HG03342 (cell line): Measurements from ENCODE around the gene COBL.

ENCODE experiments used
- ATAC-seq: cut with Tn5 transposase; IDR thresholded peaks from one replicate; pipeline ENCODE4 v1.9.1; 2021; ENCODE audit warnings: mild to moderate bottlenecking, moderate library complexity; ENCODE audit not compliant: unreplicated experiment

COBL gene

DNA sequence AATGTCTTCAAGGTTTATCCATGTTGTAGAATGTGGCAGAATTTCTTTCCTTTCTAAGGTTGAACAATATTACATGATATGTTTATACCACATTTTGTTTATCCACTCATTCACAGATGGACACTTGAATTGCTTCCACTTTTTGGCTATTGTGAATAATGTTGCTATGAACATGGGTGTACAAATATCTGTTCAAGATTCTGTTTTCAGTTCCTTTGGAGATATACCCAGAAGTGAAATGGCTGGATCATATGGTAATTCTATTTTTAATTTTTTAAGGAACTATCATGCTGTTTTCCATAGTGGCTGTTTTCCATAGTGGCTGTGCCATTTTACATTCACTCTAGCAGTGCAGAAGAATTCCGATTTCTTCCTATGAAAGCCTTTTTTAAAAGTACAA is 339.2 kb downstream of the COBL start:
- ATAC-seq = no peak

DNA sequence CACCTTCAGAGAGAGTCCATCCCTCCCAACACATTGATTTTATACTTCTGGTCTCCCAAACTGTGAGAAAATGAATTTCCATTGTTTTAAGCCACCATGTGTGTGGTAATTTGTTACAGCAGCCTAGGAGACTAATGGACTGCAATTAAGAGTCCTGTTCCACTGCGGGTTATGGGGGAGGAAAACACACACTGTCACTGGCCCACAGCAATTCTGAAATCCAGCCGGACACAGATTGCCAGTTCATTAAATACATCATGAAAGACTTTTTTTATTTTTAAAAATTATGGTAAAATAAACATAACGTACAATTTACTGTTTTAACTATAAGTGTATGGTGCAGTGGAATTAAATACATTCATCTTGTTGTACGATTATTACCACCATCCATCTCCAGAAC is 340.5 kb downstream of the COBL start:
- no peak for ATAC-seq

- no peak for ATAC-seq
These were observed 342.4 kb downstream of the COBL start for GRCh38 chr7:50974240-50974639.

DNA sequence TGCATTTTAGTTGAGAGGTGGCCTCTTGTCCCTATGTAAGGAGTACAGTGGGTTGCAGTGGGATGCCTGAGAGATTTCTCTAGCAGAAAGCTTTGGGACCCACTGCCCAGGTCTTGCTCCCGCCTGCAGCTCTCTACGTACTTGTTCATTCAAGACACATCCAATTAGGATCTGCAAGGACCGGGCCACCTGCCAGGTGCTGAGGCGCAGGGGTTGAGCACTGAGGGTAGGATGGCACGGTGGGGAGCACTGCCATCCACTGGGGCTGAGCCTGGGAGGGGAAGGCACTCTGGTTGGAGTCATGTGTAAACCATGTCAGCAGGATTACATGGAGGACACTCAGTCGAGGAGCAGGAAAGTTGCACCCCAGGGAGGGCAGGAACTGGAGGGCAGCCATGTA is 342.8 kb downstream of the COBL start:
- ATAC-seq = no peak

GRCh38 chr7:50970092-50970491 is 346.5 kb downstream of the COBL start:
- ATAC-seq = no peak
